IPS DF 19.7 (cell line): ENCODE measurements around the gene ACAT1.
"Not testable (repeated sequence)": the region's sequence is repeated elsewhere in the genome, so short reads cannot be mapped to it uniquely, and the experiment has no call there.

ENCODE experiments used
- DNase-seq: peaks from one replicate; pipeline ENCODE4 v3.0.0-alpha.2; 2013; ENCODE audit warnings: low read depth, low spot score

ACAT1 gene

GRCh38 chr11:108121274-108122155 lies at the start of gene ACAT1:
ACAT1 (plus strand) TSS chr11:108121567; CDS start chr11:108121607, 40 bp downstream.
- peak; percentile 64 for DNase-seq

DNA sequence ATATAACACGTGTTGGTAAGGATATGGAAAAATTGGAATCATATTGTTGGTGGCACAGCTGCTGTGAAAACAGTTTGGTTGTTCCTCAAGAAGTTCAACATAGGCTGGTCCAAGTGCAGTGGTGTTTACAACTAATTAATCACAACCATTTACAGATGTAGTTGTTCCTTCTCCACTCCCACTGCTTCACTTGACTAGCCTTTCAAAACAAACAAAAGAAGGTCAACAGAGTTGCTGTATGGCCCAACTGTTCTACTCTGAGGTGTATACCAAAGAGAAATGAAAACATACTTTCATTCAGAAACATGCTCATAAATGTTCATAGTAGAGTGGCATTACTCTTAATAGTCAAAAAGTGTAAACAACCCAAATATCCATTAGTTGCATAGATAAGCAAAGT lies 36.6 kb upstream of the ACAT1 start:
- DNase-seq: no peak

DNA sequence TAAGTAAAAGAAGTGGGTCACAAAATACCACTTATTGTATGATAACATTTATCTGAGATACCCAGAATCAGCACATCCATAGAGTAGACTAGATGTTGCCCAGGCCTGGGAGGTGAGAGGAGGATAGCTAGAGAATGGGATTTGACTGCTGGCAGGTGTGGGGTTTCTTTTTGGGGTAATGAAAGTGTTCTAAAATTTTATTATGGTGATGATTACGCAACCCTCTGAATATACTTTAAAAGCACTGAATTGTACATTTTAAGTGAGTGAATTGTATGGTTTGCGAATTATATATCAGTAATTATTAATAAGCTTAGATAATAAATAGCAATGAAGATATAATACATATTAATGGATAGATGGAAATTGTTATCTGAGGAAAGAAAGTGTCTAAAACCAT lies 35.7 kb upstream of the ACAT1 start:
- DNase-seq: no peak

- DNase-seq: no peak
These were observed 29.2 kb upstream of the ACAT1 start for GRCh38 chr11:108092134-108092533.

- DNase-seq: no peak
These were observed 28.1 kb upstream of the ACAT1 start for GRCh38 chr11:108093128-108093904.

DNA sequence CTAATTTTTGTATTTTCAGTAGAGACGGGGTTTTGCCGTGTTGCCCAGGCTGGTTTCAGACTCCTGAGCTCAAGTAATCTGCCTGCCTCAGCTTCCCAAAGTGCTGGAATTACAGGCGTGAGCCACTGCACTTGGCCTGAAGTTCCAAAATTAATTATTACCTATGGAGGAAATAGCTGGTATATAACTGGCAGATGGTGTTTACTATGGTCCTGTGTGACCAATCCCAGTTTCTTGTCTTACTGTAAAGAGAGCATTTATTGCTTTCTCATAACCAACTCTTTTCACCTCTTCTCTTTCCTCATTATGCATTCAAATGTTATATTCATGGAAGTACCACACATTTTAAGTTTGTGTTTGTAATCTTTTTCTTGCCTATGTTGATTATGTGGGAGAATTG lies 24.2 kb upstream of the ACAT1 start:
- no peak for DNase-seq

DNA sequence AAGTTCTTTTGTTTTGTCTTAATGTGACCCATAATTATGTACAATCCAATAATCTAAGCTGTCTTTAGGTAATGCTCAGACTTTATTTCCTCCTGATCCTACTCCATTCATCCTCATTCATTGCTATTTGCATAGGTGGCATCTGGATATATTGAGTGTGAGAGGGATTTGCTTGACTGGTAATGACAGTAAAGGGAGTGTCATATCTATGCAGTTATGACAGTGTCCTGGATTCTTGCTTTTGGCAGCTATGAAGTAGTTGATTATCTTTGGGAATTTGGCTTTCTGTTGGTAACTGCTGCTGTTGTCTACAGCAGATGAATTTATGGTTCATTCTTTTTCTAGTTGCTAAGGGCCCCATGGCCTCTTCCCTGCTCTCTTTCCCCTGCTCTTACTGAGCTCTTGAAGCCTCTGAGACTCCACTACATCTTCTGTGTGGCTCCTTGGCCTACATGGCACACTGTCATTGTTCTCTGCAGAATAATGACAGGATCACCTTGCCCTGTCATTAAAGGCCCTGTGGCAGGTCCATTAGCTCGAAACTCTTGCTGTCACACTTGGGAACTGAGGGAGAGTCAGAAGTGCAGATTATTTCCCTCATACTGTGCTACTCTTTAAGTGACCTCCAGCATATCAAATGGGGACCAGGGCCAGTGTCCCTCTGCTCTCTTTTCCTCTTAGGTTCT lies 20.1 kb upstream of the ACAT1 start:
- DNase-seq: no peak

- DNase-seq: no peak
These were observed 10.2 kb upstream of the ACAT1 start for GRCh38 chr11:108111126-108111525.

GRCh38 chr11:108112057-108112456 lies 9.3 kb upstream of the ACAT1 start:
- no peak for DNase-seq

DNA sequence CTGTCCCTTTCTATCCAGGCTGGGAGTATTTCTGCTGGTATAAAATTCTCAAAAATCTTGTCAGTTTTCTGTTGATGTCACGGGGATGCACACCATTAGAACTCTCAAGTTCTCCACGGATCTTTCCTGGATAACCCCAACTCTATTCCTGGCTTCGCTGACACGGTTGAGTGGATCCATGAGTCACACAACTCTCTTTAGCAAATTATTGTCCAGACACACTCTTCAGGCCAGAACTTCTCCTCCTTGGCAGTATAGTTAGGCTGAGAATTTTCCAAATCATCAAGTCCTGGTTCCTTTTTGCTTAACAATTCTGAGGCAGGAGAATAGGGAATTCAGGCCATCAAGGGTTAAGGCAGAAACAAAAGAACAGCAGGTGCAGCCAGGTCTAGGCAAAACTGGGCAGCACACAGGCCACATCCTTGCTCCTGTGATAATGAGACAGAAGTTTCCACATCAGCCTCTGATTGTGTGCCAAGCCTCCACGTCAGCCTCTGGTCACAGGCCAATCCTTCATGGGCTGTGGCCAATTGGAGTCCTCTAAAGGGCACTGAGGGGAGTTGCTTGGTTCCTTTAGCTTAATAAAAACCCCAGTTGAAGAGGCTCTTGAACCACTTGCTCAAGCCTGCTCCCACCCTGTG lies 5.7 kb upstream of the ACAT1 start:
- DNase-seq: no peak

- DNase-seq: no peak
These were observed 3.5 kb upstream of the ACAT1 start for GRCh38 chr11:108117746-108118371.

GRCh38 chr11:108120936-108121273 lies 462 bp upstream of the ACAT1 start:
- DNase-seq: not testable (repeated sequence)

- no peak for DNase-seq
These were observed 830 bp downstream of the ACAT1 start for GRCh38 chr11:108122166-108122628.

DNA sequence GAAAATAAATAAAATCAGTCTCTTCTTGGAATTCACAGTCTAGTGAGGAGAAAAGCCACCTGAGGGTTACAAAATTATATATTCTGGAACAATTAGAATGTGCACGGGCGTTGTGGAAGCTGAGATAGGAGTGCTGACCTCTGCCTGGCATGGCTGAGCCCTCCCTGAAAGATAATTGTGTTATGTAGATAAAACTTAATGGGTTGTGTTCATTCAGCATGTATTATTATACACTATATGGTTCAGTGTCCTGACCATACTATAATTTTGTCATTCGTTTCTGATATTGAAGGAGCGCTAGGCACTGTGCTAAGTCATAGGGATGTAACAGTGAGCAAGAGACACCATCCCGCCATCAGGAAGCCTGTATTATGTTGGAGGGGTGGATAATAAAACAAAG lies 3.7 kb downstream of the ACAT1 start:
- no peak for DNase-seq

DNA sequence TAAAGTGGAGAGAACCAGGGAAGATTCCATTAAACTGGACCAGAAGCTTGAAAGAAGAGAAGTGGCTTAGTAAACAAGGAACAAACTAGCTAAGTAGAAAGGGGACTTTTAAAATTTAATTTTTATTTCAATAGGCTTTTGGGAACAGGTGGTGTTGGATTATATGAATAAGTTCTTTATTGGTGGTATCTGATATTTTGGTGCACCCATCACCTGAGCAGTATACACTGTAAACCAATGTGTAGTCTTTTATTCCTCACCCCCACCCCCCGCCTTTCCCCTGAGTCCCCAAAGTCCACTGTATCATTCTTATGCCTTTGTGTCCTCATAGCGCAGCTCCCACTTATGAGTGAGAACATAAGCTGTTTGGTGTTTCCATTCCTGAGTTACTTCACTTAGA lies 7.4 kb downstream of the ACAT1 start:
- no peak for DNase-seq

DNA sequence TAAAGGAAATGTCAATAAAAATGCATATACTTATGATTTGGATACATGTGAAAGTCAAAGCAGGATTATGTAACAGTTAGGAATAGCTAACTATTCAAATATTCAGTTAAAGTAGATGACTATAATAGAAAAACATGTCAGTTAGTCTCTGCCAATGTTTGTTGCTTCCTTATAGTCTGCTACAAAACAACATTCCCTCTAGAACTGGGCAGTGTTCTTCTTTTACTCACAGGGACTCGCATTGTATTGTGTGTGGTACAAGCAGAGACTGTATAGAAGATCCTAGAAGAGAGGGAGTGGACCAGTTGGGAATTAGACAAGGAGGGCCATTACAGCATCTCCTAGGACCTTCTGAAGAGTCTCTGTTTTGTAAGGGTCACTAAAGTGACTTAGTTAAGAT lies 10.6 kb downstream of the ACAT1 start:
- no peak for DNase-seq

- not testable (repeated sequence) for DNase-seq
These were observed 11.7 kb downstream of the ACAT1 start for GRCh38 chr11:108132993-108133538.

DNA sequence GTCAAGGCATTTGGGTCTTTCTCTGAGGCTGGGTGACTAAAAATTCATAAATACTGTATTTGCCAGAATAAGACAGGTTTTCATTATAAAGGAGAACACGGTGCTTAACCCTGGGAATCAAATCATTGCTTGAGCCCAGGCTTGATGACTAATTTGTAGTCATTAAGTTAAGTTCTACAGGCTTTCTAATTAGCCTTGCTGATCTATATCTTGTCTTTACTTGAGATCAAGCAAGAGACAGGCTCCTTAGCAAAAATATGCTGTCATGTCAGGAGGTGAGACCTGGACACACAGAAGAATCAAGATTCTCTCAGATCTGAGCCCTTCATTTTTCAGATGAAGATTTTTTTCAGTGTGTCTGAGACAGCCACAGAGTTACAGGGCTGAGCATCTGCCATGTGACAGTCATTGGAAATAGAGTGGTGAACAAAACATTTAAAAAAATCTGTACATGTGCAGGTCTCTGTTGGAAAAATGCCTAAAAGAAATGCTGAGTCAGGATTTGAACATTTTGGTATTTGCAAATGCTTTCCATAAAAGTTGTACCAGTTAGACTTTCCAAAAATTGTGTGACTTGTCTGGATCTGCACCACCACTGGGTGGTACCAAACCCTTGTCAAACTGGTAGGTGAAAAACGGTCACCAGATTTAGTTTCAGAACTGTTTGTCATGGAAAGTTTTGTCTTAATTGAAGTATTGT lies 14.6 kb downstream of the ACAT1 start:
- no peak for DNase-seq

DNA sequence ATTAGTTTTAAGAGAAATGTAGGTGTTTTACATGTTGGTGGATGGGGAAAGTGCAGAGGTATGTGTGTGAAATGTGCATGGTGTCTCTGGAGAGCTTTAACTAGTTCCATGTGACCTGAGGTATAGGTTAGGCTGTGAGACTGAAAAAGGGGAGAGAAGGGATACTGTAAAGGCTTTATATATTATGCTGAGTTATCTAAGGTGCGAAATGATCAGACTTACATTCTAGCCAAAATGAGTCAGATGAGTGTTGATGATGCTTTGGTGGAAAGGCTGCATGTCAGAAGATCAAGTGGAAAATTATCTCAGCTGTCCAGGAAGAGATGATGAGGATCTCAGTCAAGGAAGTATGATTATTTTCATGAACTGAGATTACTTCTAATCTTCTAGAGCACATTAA lies 15.8 kb downstream of the ACAT1 start:
- DNase-seq: no peak

GRCh38 chr11:108142304-108142703 lies 20.9 kb downstream of the ACAT1 start:
- DNase-seq: no peak
